GM23248 (cell line): ENCODE results near the gene PSMB10.

ENCODE experiments used
- EZH2 ChIP-seq: fragments of 200-600 bp; sonication (generic); IDR thresholded peaks from 2 replicates; pipeline ENCODE4 v1.6.1; 2018; ENCODE audit warnings: antibody characterized with exemption, mild to moderate bottlenecking; ENCODE audit not compliant: insufficient read depth, poor library complexity, severe bottlenecking
- EZH2phosphoT487 ChIP-seq: fragments of 200-600 bp; sonication (generic); IDR thresholded peaks from 2 replicates; pipeline ENCODE4 v1.6.1; 2018; ENCODE audit warnings: antibody characterized with exemption, moderate library complexity, mild to moderate bottlenecking, low read depth; ENCODE audit not compliant: insufficient read depth

DNA sequence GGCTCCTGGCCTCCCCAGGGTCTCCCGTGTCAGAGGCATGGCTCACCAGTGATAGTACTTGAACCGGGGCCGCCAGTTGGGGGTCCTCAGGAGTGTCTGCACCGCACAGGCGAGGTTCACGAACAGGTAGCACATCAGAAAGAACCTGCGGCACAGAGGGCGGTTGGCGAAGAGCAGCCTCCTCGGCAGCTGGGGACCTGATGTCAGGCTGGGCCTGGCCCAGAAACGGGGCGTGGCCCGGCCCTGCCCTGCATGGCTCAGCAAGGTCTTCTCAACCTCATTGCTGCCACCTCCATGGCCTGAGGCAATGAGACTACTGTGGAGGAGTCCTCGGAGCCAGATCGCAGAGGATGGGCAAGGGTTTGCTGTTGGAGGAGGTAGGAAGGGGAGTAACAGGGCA, 11.4 kb upstream of the PSMB10 start:
- TF ChIP-seq EZH2: no peak
- no peak for TF ChIP-seq EZH2phosphoT487
